GM11168 (cell line): ENCODE results near the gene CACNA1A.
"Not testable (repeated sequence)": the region's sequence is repeated elsewhere in the genome, so short reads cannot be mapped to it uniquely, and the experiment has no call there.

ENCODE experiments used
- in situ Hi-C: fragments of 300-500 bp; cut with MboI; formaldehyde crosslinking; loops from one replicate; pipeline ENCODE4 v1.12.0; 2022; ENCODE audit warnings: low sequenced_read_pairs; ENCODE audit not compliant: unreplicated experiment

Gene CACNA1A

DNA sequence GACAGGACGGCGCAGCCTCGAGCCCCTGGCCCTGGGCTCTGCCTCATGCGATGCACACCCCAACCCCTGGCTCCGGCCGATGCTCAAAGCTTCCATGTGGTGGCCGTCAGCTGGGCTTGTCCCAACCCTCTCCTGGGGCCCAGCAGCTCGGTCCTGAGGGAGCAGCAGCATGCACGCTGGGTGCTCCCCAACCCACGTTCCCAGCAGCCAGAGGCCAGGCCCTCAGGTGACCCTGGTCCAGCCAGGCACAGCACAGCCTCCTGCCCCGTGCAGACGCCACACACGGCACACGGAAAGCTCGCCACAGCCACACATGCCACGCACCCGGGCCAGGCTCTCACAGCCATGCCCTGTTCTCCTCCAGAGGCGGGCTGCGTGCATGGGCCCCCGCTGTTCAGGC lies 295.3 kb downstream of the CACNA1A start:
- in situ Hi-C loops, result no loop called here

DNA sequence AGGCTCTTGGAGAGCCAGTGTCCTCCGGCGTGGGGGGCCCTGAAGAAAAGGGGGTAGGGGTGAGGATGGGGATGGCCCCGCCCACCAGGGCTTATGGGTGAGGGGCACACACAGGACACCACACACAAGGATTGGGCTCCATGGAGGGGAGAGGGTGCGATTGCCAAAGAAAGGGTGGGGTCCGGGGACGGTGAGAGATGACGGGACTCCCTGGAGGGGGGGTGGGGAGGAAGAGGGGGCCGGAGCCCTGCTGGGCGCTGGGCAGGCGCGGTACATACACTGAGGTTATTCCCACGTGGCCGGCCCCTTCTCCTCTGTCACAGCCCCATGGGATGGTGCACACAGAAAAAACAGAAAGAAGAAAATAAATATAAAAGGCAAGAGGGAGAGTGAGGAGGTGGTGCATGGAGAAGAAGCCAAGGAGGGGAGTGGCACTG lies 295.9 kb downstream of the CACNA1A start:
- in situ Hi-C loops, result no loop called here

DNA sequence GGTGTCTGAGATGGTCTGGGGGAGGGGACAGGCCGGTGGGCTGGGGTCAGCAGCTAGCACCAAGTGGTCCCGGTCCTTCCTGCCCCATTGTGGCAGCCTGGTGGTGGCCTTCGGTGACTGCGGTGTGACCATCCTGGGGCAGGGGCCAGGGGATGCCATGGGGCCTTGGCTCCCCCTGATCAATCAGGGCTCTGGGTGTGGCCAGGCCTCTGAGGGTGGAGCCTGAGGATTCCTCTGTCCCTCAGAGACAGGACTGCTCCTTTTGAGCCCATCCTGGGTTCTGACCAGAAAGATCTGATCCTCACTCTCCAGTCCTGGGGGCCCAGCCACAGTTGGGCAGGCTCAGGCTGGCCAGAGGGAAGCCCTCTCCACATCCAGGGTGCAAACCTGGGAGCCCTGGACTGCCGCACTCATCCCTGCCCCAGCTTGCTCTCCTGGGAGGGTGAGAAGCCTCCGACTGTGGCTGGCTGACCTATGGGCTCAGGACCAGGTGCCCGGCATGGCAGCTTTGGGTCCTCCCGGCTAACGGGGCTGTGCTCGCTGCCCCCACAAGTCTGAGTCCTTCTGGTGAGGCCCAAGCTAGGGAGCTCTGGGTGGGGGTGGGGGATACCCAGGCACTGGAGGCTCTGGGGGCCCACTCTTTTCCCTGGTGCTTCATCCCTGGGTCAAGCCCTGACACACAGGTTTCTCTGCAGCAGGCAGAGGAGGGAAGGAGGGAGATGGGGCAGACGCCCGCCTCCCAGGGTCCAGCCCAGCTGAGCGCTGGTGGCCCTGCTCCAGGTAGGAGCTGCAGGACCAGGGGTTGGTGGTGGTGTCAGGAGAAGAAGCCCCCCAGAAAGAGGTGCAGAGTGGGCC lies 296.6 kb downstream of the CACNA1A start:
- in situ Hi-C loops, result no loop called here

DNA sequence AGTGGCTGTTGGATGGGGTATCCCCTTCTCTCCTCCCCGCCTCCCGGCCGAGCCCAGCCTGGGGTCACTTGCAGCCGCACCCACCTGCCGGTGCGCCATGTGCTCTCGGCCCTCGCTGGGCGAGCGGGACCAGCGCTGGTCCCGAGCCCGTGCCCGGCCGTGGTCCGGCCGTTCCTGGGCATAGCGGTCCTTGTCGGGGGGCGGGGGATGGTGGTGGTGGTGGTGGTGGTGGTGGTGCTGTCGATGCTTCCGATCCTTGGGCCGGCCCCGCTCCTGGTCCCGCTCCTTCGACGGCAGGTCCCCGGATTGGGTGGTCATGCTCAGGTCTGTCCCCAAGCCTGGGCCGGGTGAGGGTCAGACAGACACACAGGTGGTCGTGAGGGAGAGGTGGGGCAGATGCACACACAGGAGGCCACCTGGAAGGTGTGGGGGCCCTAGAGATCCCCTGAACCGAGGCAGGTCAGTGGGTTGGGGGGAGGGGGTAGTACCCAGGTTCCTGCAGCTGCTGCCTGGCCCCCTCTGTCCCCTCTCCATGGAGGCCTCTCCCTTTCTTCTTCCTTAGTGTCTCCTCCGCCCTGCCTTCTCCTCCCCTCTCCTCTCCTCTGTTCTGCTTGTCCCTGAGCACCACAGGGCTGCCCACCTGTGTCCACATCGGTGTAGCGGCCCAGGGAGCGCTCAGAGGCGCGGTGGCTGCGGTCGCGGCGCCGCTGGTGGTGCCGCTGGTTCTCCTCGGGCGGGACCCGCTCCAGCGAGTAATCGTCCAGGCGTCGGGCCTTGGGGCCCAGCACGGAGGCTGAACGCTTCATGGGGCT lies 297.4 kb downstream of the CACNA1A start:
- in situ Hi-C loops, result no loop called here

DNA sequence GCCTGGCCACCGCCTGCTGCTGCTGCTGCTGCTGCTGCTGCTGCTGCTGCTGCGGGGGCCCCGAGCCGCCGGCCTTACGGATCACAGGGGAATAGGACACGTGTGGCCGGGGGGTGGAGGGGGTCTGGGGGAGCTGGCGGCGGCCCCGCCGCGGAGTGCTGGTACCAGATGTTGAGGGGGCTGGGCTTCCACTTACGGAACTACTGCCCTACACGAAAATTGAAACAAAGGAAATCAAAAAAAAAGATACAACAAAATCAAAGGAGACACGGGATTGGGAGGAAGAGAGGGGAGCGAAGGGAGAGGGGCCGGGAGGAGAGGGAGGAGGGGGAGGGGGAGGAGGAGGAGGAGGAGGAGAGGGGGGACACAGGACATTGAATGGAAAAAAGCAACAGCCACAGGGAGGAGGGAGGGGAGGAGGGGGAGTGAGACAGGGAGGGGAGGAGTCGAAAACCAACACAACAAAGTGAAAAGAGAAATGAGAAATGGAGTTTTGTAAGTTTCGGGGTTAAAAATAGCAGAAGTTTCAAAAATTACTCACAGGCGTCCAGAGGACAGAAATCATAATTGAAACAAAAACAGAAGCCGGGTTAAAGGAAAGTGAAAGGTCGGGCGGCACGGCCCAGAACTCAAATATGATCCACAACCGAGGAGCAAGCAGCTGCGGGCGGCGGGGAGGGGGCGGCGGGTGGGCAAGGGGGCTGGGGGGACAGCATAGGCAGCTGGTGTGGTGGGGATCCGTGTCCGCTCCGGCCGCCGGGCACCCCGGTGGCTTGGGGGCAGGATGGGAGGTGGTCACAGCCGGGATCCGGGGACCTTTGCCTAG lies 298.2 kb downstream of the CACNA1A start:
- in situ Hi-C loops, result no loop called here

DNA sequence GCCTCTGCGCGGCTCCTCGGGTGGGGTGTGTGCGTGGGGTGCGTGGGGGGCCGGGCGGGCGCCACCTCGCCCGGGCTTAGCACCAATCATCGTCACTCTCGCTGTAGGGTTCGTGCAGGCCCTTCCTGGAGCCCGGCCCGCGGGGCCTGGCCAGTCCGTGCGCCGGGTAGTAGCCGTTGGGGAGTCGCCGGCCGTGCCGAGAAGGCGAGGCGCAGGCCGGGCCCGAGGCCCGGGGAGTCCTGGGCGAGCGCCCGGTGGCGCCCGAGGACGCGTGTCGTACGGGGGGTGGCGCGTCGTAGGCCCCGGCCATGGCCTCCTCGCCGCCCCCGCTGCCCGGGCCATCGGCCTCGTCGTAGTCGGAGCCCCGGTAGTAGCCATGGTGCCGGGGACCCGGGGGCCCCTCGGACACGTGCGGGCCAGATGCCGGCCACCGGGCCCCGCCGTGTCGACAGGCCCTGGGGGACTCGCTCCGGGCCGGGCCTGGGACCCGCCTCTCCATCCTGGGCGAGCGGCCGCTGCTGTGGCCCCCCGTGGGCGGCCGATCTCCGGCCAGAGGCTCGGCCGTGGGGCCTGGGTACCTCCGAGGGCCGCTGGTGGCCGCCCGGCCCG lies 298.9 kb downstream of the CACNA1A start:
- in situ Hi-C loops, result no loop called here

DNA sequence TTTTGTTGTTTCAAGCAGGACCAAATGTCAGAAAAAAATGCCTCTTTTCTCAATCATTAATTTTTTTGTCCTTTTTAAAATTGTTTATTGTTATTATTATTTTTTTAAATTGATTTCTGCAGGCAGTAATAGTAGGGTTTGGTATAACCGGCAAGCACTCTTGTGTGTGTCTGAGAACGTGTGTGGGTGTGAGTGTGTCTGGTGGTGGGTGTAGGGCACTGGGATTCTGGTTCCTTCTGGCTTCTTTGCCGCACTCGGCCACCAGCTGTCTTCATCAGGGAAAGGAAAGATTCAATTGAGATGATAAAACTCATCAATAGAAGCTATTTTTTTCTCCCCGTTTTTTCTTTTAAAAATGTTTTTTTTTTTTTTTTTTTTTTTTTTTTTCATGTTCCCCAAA lies 299.7 kb downstream of the CACNA1A start:
- in situ Hi-C loops, result no loop called here

DNA sequence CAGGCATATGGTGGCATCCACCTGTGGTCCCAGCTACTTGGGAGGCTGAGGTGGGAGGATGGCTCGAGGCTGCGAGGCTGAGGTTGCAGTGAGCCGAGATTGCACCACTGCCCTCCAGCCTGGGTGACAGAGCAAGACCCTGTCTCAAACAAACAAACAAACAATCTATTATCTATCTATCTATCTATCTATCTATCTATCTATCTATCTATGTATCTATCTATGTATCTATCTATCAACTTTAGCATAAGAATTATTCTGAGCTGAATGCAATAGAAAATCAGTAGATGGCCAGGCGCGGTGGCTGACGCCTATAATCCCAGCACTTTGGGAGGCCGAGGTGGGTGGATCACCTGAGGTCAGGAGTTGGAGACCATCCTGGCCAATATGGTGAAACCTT lies 304.2 kb downstream of the CACNA1A start:
- in situ Hi-C loops, result loop anchor here (5.0 kb wide), 1 partner anchor 60 kb away; no protein-coding TSS in a partner anchor

DNA sequence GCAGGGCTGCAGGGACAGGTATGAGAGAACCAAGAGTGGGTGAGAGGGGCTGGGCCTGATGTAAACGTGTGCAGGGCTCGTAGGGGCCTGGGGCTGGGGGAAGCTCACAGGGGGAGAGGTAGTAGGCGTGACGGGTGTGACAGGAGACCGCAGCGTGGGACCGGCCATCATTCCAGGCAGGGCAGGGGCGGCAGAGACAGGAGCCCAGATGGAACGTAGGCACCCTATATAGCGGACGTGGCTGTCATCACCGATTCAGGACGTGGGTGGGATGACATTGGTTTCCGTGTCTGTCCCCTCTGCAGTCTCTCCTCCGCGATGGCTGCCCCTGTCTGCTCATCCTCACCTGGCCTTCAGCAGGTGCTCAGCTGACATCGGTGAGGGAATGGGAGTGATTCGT lies 307.6 kb downstream of the CACNA1A start:
- in situ Hi-C loops, result no loop called here

DNA sequence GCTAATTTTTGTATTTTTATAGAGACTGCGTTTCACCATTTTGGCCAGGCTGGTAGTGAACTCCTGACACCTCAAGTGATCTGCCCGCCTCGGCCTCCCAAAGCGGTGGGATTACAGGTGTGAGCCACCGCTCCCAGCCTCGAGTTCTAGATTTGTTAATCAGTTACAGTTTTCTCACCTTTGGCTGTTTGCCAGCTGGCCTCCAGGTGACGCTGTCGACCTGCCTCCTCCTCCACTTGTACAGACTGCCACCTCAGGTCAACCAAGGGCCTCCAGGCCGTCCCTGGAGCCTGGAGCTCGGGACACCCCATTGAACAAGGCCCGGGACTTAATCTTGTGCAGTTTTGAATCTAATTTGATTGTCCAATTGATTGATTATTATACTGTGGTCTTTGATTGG lies 310.6 kb downstream of the CACNA1A start:
- in situ Hi-C loops, result no loop called here

DNA sequence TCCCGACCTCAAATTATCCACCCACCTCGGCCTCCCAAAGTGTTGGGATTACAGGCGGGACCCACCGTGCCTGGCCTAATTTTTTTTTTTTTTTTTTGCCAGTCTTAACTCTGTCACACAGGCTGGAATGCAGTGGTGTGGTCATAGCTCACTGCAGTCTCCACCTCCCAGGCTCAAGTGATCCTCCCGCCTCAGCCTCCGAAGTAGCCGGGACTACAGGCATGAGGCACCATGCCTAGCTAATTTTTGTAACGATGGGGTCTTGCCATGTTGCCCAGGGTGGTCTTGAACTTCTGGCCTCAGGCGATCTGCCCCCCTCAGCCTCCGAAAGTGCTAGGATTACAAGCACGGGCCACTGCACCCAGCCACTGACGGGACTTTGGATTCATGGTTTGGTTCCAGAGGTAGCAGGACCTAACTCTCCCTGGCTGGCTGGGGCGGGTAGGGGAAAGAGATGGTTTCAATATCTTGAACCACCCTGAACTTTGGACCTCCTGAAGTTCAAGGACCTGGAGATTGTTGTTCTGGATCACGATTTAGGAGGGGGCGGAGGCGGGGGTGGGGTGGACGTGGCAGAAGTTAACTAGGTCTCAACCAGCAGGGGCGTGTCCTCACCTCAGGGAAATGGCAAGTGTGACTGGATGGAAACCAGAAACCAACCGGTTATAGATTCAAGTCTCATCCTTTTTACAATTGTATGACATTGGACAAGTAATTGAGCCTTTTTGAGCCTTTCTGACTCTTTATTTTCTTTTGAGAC lies 315.3 kb downstream of the CACNA1A start:
- in situ Hi-C loops, result no loop called here

DNA sequence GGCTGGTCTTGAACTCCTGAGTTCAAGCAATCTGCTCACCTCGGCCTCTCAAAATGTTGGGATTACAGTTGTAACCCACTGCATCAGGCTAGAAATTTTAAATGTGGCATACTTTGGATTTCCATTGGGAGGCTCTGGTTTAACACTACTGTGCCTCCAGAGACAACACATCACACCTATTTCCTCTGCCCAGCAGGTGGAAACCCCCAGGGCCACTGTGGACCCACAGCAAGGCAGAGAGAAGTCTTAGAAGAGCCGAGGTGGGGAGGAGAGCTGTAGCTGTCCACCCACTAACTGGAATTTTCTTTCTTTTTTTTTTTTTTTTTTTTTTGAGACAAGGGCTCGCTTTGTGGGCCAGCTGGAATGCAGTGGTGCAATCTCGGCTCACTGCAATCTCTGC lies 316.7 kb downstream of the CACNA1A start:
- in situ Hi-C loops, result no loop called here

DNA sequence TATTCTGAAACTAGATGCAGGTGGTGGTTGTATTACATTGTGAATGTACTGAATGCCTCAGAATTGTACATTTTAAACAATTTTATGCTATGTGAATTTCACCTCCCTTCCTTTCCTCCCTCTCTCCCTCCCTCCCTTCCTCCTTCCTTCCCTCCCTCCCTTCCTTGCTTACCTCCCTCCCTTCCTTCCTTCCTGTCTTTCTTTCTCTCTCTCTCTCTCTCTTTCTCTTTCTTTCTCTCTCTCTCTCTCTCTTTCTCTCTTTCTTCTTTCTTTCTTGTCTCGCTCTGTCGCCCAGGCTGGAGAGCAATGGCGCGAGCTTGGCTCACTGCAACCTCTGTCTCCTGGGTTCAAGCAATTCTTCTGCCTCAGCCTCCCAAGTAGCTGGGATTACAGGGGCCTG lies 318.9 kb downstream of the CACNA1A start:
- in situ Hi-C loops, result no loop called here

DNA sequence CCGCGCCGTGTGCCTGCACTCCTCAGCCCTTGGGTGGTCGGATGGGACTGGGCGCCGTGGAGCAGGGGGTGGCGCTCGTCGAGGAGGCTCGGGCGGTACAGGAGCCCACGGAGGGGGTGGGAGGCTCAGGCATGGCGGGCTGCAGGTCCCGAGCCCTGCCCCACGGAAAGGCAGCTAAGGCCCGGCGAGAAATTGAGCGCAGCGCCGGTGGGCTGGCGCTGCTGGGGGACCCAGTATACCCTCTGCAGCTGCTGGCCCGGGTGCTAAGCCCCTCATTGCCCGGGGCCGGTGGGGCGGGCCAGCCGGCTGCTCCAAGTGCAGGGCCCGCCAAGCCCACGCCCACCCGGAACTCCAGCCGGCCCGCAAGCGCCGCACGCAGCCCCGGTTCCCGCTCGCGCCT lies 319.6 kb downstream of the CACNA1A start:
- in situ Hi-C loops, result not testable (repeated sequence)

DNA sequence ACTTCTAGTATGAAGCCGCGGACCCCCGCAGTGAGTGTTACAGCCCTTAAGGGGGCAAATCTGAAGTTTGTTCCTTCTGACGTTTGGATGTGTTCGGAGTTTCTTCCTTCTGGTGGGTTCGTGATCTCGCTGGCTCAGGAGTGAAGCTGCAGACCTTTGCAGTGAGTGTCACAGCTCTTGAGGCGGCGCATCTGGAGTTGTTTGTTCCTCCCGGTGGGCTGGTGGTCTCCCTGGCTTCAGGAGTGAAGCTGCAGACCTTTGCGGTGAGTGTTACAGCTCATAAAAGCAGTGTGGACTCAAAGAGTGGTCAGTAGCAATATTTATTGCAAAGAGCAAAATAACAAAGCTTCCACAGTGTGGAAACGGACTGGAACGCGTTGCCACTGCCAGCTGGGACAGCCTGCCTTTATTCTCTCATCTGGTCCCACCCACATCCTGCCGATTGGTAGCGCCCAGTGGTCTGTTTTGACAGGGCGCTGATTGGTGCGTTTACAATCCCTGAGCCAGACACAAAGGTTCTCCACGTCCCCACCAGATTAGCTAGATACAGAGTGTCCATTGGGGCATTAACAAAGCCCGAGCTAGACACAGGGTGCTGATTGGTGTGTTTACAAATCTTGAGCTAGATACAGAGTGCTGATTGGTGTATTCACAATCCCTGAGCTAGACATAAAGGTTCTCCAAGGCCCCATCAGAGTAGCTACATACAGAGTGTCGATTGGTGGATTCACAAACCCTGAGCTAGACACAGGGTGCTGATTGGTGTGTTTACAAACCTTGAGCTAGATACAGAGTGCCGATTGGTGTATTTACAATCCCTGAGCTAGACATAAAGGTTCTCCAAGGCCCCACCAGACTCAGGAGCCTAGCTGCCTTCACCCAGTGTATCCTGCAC lies 320.3 kb downstream of the CACNA1A start:
- in situ Hi-C loops, result not testable (repeated sequence)

DNA sequence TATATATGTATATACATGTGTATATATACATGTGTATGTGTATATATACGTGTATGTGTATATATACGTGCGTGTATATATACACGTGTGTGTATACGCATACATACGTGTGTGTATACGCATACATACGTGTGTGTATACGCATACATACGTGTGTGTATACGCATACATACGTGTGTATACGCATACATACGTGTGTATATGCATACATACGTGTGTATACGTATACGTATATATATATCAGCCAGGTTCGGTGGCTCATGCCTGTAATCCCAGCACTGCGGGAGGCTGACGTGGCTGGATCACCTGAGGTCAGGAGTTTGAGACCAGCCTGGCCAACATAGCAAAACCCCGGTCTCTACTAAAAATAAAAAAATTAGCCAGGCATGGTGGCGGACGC lies 321.4 kb downstream of the CACNA1A start:
- in situ Hi-C loops, result not testable (repeated sequence)

DNA sequence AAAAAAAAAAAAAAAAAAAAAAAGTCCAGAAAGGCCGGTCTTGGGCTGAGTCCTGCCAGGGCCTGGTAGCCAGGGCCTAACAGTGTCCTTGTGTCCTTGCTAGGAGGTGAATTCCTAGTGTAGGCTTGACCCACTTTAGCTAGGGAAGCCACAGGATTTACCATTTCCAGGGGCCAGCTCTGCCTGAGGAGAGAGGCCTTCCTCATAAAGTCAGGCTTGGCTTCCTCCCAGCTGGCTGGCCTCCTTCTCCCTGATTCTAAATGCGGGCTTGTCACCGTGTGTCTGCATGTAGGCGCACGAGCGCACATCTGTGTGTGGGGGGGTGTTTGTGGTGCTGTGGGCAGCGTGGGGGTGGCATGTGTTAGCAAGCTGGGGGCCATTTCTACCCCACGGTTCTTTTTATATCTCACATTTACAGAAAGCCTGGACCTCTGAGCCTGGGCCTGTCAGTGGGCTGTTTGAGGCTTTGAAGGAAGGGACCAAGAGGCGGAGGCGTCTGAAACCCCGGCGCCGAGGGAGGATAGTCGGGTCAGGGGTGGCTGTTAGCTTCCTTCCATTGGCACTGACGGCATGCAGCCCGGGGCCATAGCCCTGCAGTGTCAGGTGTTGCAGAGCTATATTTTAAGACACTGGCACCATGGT lies 324.4 kb downstream of the CACNA1A start:
- in situ Hi-C loops, result no loop called here

DNA sequence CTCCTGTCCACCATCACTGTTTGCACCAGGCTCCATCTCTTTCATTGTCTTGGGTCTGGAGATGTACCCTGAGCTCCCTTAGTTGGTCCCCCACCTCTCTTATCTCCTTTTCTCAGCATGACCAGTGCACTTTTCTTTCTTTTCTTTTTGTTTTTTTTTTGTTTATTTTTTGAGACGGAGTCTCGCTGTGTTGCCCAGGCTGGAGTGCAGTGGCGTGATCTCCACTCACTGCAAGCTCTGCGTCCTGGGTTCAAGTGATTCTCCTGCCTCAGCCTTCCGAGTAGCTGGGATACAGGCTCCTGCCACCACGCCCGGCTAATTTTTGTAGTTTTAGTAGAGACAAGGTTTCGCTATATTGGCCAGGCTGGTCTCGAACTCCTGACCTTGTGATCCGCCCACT lies 328.0 kb downstream of the CACNA1A start:
- in situ Hi-C loops, result not testable (repeated sequence)
